T-cell (primary cell): ENCODE results near the gene TAF9B. TPM values are rescaled to one million over a fixed set of nuclear protein-coding genes. Genes with fewer than 3 reads are reported as not detected.
"Not testable (repeated sequence)": the region's sequence is repeated elsewhere in the genome, so short reads cannot be mapped to it uniquely, and the experiment has no call there.

Experiments
- ATAC-seq, 4 experiments: fragments of 200-7000 bp in 3 of 4; fragments of 150-1000 bp in 1 of 4; cut with Tn5 transposase; replicated peaks in 1 of 4; 1 replicate in 3 of 4; 2 replicates in 1 of 4; pipeline ENCODE4 v1.10.0; 2021; ENCODE audit warnings: moderate library complexity in 3 of 4, mild to moderate bottlenecking in 2 of 4, moderate number of reproducible peaks in 1 of 4
- CTCF ChIA-PET, 2 donors: fragments of 300-600 bp; sonication (Branson Sonifier 250); formaldehyde crosslinking; loops; one replicate each; lab custom pipeline; 2022; ENCODE audit warnings: antibody characterized with exemption in 2 of 2; lab: Charles Lee
- POLR2A ChIA-PET, 2 donors: fragments of 300-600 bp; sonication (Branson Sonifier 250); formaldehyde crosslinking; loops; one replicate each; lab custom pipeline; 2022; ENCODE audit warnings: antibody characterized with exemption in 2 of 2; lab: Charles Lee
- DNase-seq, 35 experiments: peaks; one replicate each; pipeline versions ENCODE4 v3.0.0 to v3.0.0-alpha.2; 2013 to 2023
- H3K27ac ChIP-seq: one replicate; pipeline ENCODE4 v1.5.1; 2013; ENCODE audit warnings: low read length
- H3K27me3 ChIP-seq, 2 experiments: replicated peaks in 1 of 2; 1 replicate in 1 of 2; 2 replicates in 1 of 2; pipeline versions ENCODE4 v1.6.1 to v1.7.0; 2013; ENCODE audit warnings: low read length in 1 of 2, mixed read lengths in 1 of 2; ENCODE audit not compliant: control insufficient read depth in 2 of 2, insufficient read depth in 2 of 2; ENCODE audit errors: extremely low read depth in 1 of 2
- H3K36me3 ChIP-seq, 2 donors: 1 replicate in 1 of 2; 2 replicates in 1 of 2; pipeline versions ENCODE4 v1.6.1 to v1.7.0; 2013; ENCODE audit warnings: low read length in 1 of 2; ENCODE audit not compliant: control insufficient read depth in 2 of 2, insufficient read depth in 1 of 2; ENCODE audit errors: extremely low read depth in 1 of 2
- H3K4me1 ChIP-seq, 2 experiments: 1 replicate in 1 of 2; 2 replicates in 1 of 2; pipeline versions ENCODE4 v1.6.1 to v1.7.0; 2013; ENCODE audit warnings: low read length in 2 of 2, mixed read lengths in 1 of 2; ENCODE audit not compliant: insufficient read depth in 2 of 2, control insufficient read depth in 1 of 2; ENCODE audit errors: extremely low read depth in 1 of 2
- H3K4me3 ChIP-seq, 2 donors: 1 replicate in 1 of 2; 2 replicates in 1 of 2; pipeline versions ENCODE4 v1.5.1 to v1.7.0; 2013; ENCODE audit warnings: mild to moderate bottlenecking in 2 of 2, low read length in 1 of 2, moderate library complexity in 1 of 2; ENCODE audit not compliant: control insufficient read depth in 1 of 2; ENCODE audit errors: extremely low read depth in 1 of 2
- H3K9me3 ChIP-seq: 2 replicates; pipeline ENCODE4 v1.7.0; 2013
- H3K27ac Mint-ChIP-seq, 2 donors: one replicate each; pipeline ENCODE4 v1.8.0; 2020 to 2021; ENCODE audit warnings: mild to moderate bottlenecking in 2 of 2, mixed read lengths in 2 of 2
- H3K27me3 Mint-ChIP-seq, 2 donors: one replicate each; pipeline ENCODE4 v1.8.0; 2021 to 2022; ENCODE audit warnings: mixed read lengths in 2 of 2
- H3K36me3 Mint-ChIP-seq: one replicate; pipeline ENCODE4 v1.8.0; 2021; ENCODE audit warnings: mixed read lengths
- H3K4me1 Mint-ChIP-seq, 3 donors: one replicate each; pipeline ENCODE4 v1.8.0; 2020 to 2022; ENCODE audit warnings: mixed read lengths in 3 of 3, mild to moderate bottlenecking in 1 of 3
- H3K4me3 Mint-ChIP-seq, 3 donors: one replicate each; pipeline ENCODE4 v1.8.0; 2020 to 2022; ENCODE audit warnings: mild to moderate bottlenecking in 3 of 3, mixed read lengths in 3 of 3, moderate library complexity in 3 of 3
- H3K9me3 Mint-ChIP-seq, 3 donors: one replicate each; pipeline ENCODE4 v1.8.0; 2020 to 2022; ENCODE audit warnings: mixed read lengths in 3 of 3
- WGBS: methylation state at CpG from one replicate; pipeline ENCODE4 v1.1.5; 2013; ENCODE audit warnings: missing lambda C conversion rate; ENCODE audit not compliant: insufficient coverage; 5-methylcytosine and 5-hydroxymethylcytosine counted together
- total RNA-seq, 35 experiments: library from RNA in 6 of 35; stranded (reverse) in 6 of 35; fragments of 120-200 nt in 1 of 35; gene quantifications; one replicate each; pipeline versions ENCODE4 v1.2.1 to v1.2.4 and lab custom pipeline; 2013 to 2026

Gene TAF9B
- total RNA-seq (10 to 100 TPM in 4 of 5 donors, 1 to 10 TPM in 1; 8.3 to 18.4 (median 17.5) TPM), total RNA-seq (lab: John Stamatoyannopoulos, UW) (13.8 to 53.3 (median 32.5) reads per million in 29 experiments)
- 15.5 TPM for total RNA-seq (2013)

- Histone ChIP-seq H3K36me3 (no peaks in the 10 kb centered on the region), H3K27me3 (no peaks in the 10 kb centered on the region), H3K4me3 (peak within 1 kb of the TSS; percentile 78 to 92), H3K4me1 (peaks cover 0 to 14% of the 10 kb centered on the region in 2 experiments), H3K27ac (peak within 1 kb of the TSS; percentile 81), H3K9me3 (no peaks in the 10 kb centered on the region)
- peaks cover 0 to 8% of the 10 kb centered on the region in 2 donors for H3K27me3 Mint-ChIP-seq
- ChIA-PET CTCF (interaction anchor here (0.5 to 1.7 kb wide), 2 partner anchors 60 to 292 kb away, joined by 6 to 7 read pairs; no protein-coding TSS in a partner anchor), POLR2A (interaction anchor here in 1 of 2 donors (0.6 to 1.4 kb wide), 7 partner anchors 9 to 811 kb away, joined by 3 to 7 read pairs (median 3); partner anchors contain the start of genes COX7B and PGK1)
- peak within 1 kb of the TSS; percentile 91 to 93 for H3K27ac Mint-ChIP-seq
- ATAC-seq (peak; percentile 95 to 98 (median 96)), DNase-seq (peak; percentile 57 to 85 (median 77))
- WGBS, result 0% methylated on average over 10 of the region's 59 CpGs
- no peaks in the 10 kb centered on the region for H3K36me3 Mint-ChIP-seq
- peak within 1 kb of the TSS; percentile 84 to 94 (median 89) for H3K4me3 Mint-ChIP-seq
- peaks cover 7 to 10% (median 7%) of the 10 kb centered on the region in 3 donors for H3K4me1 Mint-ChIP-seq
- H3K9me3 Mint-ChIP-seq, result no peaks in the 10 kb centered on the region
Observed at GRCh38 chrX:78139160-78140123, at the start of gene TAF9B. Gene TAF9B, minus strand, starts transcription at chrX:78139650. Its CDS starts 39 bp downstream, at chrX:78139611.

GRCh38 chrX:78182881-78183280, 43.4 kb upstream of the TAF9B start:
- no peaks in the 10 kb centered on the region for H3K4me1 ChIP-seq
- Mint-ChIP-seq H3K4me3 (no peak overlapping the region), H3K36me3 (no peaks in the 10 kb centered on the region), H3K4me1 (no peaks in the 10 kb centered on the region), H3K27ac (no peak overlapping the region), H3K27me3 (peaks cover 0 to 14% of the 10 kb centered on the region in 2 donors), H3K9me3 (peaks cover 0 to under 1% (median 0%) of the 10 kb centered on the region in 3 donors)
- ChIA-PET CTCF (interaction anchor here in 1 of 2 donors (0.6 kb wide), 1 partner anchor 19 kb away, joined by 4 read pairs; no protein-coding TSS in a partner anchor), POLR2A (interaction anchor here in 1 of 2 donors (0.6 kb wide), 1 partner anchor 283 kb away, joined by 3 read pairs; no protein-coding TSS in a partner anchor)
- no CpG with 5 or more reads among the region's 7 CpGs for WGBS
- H3K27me3 ChIP-seq, result no peaks in the 10 kb centered on the region
- no peak for DNase-seq
- H3K9me3 ChIP-seq, result no peaks in the 10 kb centered on the region
- no peak overlapping the region for H3K27ac ChIP-seq
- ATAC-seq, result no peak
- H3K36me3 ChIP-seq, result no peaks in the 10 kb centered on the region
- H3K4me3 ChIP-seq, result no peak overlapping the region

GRCh38 chrX:78181307-78181706, 41.9 kb upstream of the TAF9B start:
- Mint-ChIP-seq H3K27me3 (peaks cover 0 to 20% of the 10 kb centered on the region in 2 donors), H3K4me1 (no peaks in the 10 kb centered on the region), H3K9me3 (no peaks in the 10 kb centered on the region), H3K27ac (no peak overlapping the region), H3K36me3 (no peaks in the 10 kb centered on the region), H3K4me3 (no peak overlapping the region)
- Histone ChIP-seq H3K27me3 (no peaks in the 10 kb centered on the region), H3K9me3 (no peaks in the 10 kb centered on the region), H3K4me1 (no peaks in the 10 kb centered on the region), H3K36me3 (no peaks in the 10 kb centered on the region), H3K27ac (no peak overlapping the region), H3K4me3 (no peak overlapping the region)
- ATAC-seq (no peak), DNase-seq (no peak)
- CTCF ChIA-PET, result interaction anchor here in 1 of 2 donors (0.7 kb wide), 1 partner anchor 20 kb away, joined by 3 read pairs; no protein-coding TSS in a partner anchor
- POLR2A ChIA-PET, result no interaction called here

- Mint-ChIP-seq H3K27ac (peak overlapping the region; percentile 73 to 76), H3K27me3 (peaks cover 0 to under 1% of the 10 kb centered on the region in 2 donors), H3K9me3 (no peaks in the 10 kb centered on the region), H3K4me1 (peaks cover 0 to 7% (median 6%) of the 10 kb centered on the region in 3 donors), H3K36me3 (no peaks in the 10 kb centered on the region), H3K4me3 (no peak overlapping the region)
- no peaks in the 10 kb centered on the region for H3K4me1 ChIP-seq
- ATAC-seq, result peak in 3 of 4 experiments; percentile 51 to 65 (median 58)
- H3K36me3 ChIP-seq, result no peaks in the 10 kb centered on the region
- ChIA-PET POLR2A (no interaction called here), CTCF (no interaction called here)
- no peak overlapping the region for H3K4me3 ChIP-seq
- no peaks in the 10 kb centered on the region for H3K27me3 ChIP-seq
- no peak for DNase-seq
- no peaks in the 10 kb centered on the region for H3K9me3 ChIP-seq
- no peak overlapping the region for H3K27ac ChIP-seq
Observed at GRCh38 chrX:78168065-78168464, 28.6 kb upstream of the TAF9B start.

GRCh38 chrX:78165425-78165824, 26.0 kb upstream of the TAF9B start:
- CTCF ChIA-PET, result no interaction called here

GRCh38 chrX:78163175-78163574, 23.7 kb upstream of the TAF9B start:
- WGBS, result no CpG with 5 or more reads among the region's 4 CpGs
- H3K36me3 ChIP-seq, ATAC-seq, DNase-seq, H3K27ac ChIP-seq, H3K36me3 Mint-ChIP-seq, H3K27me3 ChIP-seq, H3K4me1 ChIP-seq, H3K27ac Mint-ChIP-seq, H3K4me3 Mint-ChIP-seq, H3K4me3 ChIP-seq, CTCF ChIA-PET, POLR2A ChIA-PET, H3K9me3 Mint-ChIP-seq, H3K9me3 ChIP-seq: not testable (repeated sequence)
- Mint-ChIP-seq H3K4me1 (peaks cover 0 to 19% (median 15%) of the 10 kb centered on the region in 3 donors), H3K27me3 (peaks cover 0 to 20% of the 10 kb centered on the region in 2 donors)

More at GRCh38 chrX:78165425-78165824, 26.0 kb upstream of the TAF9B start:
- H3K9me3 ChIP-seq, result no peaks in the 10 kb centered on the region
- ATAC-seq (no peak), DNase-seq (no peak)
- Mint-ChIP-seq H3K36me3 (no peaks in the 10 kb centered on the region), H3K27ac (no peak overlapping the region), H3K4me1 (peaks cover 0 to 19% (median 15%) of the 10 kb centered on the region in 3 donors), H3K9me3 (no peaks in the 10 kb centered on the region), H3K4me3 (no peak overlapping the region), H3K27me3 (peaks cover 0 to 17% of the 10 kb centered on the region in 2 donors)
- no peaks in the 10 kb centered on the region for H3K4me1 ChIP-seq
- POLR2A ChIA-PET, result no interaction called here
- no peaks in the 10 kb centered on the region for H3K27me3 ChIP-seq
- H3K27ac ChIP-seq, result no peak overlapping the region
- no peaks in the 10 kb centered on the region for H3K36me3 ChIP-seq
- WGBS, result no CpG with 5 or more reads among the region's 1 CpG
- no peak overlapping the region for H3K4me3 ChIP-seq
